Keratinocyte (primary cell): ENCODE data around the gene COL13A1. TPM values are rescaled to one million over a fixed set of nuclear protein-coding genes. Genes with fewer than 3 reads are reported as not detected.
A peak's percentile ranks its signal among the peaks of the same experiment; 100 is the strongest.

Experiments used
- DNase-seq: peaks from one replicate; pipeline ENCODE4 v3.0.0-alpha.2; 2011; ENCODE audit warnings: low read depth, missing footprints, low spot score
- FAIRE-seq: peaks from 2 replicates; lab custom pipeline; 2011; peaks lifted over from hg19 to GRCh38; lab: Jason Lieb, UNC
- H2AFZ ChIP-seq: 2 replicates; pipeline ENCODE4 v1.6.0; 2012; ENCODE audit warnings: low read length, control low read depth, inconsistent platforms; ENCODE audit not compliant: control insufficient read depth
- H3K27ac ChIP-seq: 2 replicates; pipeline ENCODE4 v1.5.1; 2011; ENCODE audit warnings: low read length; ENCODE audit not compliant: control insufficient read depth, insufficient read depth
- H3K27me3 ChIP-seq: 3 replicates; pipeline ENCODE4 v1.6.0; 2011; ENCODE audit warnings: low read length; ENCODE audit not compliant: control insufficient read depth, insufficient read depth; ENCODE audit errors: extremely low read depth
- H3K36me3 ChIP-seq, 2 experiments: 2 replicates in 1 of 2; 3 replicates in 1 of 2; pipeline ENCODE4 v1.5.1; 2011; ENCODE audit warnings: low read length in 2 of 2, mild to moderate bottlenecking in 1 of 2; ENCODE audit not compliant: control insufficient read depth in 2 of 2, insufficient read depth in 2 of 2; ENCODE audit errors: extremely low read depth in 1 of 2
- H3K4me1 ChIP-seq: 3 replicates; pipeline ENCODE4 v1.5.1; 2011; ENCODE audit warnings: low read length; ENCODE audit not compliant: control insufficient read depth, insufficient read depth; ENCODE audit errors: extremely low read depth
- H3K4me2 ChIP-seq: 3 replicates; pipeline ENCODE4 v1.6.0; 2011; ENCODE audit warnings: low read depth, low read length; ENCODE audit not compliant: control insufficient read depth, insufficient read depth; ENCODE audit errors: extremely low read depth
- H3K4me3 ChIP-seq, 3 experiments: fragments of 200-600 bp in 1 of 3; sonication (generic) in 1 of 3; 2 replicates in 2 of 3; 3 replicates in 1 of 3; pipeline ENCODE4 v1.5.1; 2011 to 2016; ENCODE audit warnings: low read length in 3 of 3, mild to moderate bottlenecking in 3 of 3, control low read depth in 2 of 3, inconsistent platforms in 1 of 3, low read depth in 1 of 3, mixed read lengths in 1 of 3, mixed run types in 1 of 3, moderate library complexity in 1 of 3; ENCODE audit not compliant: control insufficient read depth in 2 of 3, insufficient read depth in 2 of 3; ENCODE audit errors: extremely low read depth in 1 of 3
- H3K79me2 ChIP-seq: 2 replicates; pipeline ENCODE4 v1.6.0; 2012; ENCODE audit warnings: low read length; ENCODE audit not compliant: control insufficient read depth, insufficient read depth
- H3K9ac ChIP-seq: 3 replicates; pipeline ENCODE4 v1.6.0; 2011; ENCODE audit warnings: low read length; ENCODE audit not compliant: control insufficient read depth, insufficient read depth; ENCODE audit errors: extremely low read depth
- H3K9me1 ChIP-seq: 3 replicates; pipeline ENCODE4 v1.6.0; 2011; ENCODE audit warnings: low read length; ENCODE audit not compliant: control insufficient read depth, insufficient read depth; ENCODE audit errors: extremely low read depth
- H3K9me3 ChIP-seq: 2 replicates; pipeline ENCODE4 v1.5.1; 2012; ENCODE audit warnings: low read depth, low read length; ENCODE audit not compliant: control insufficient read depth
- H4K20me1 ChIP-seq: 3 replicates; pipeline ENCODE4 v1.6.0; 2011; ENCODE audit warnings: low read length; ENCODE audit not compliant: control insufficient read depth, insufficient read depth; ENCODE audit errors: extremely low read depth
- CTCF ChIP-seq, 3 experiments: IDR thresholded peaks in 1 of 3; conservative IDR thresholded peaks in 1 of 3; optimal IDR thresholded peaks in 1 of 3; 2 replicates in 2 of 3; 3 replicates in 1 of 3; pipeline versions ENCODE3 to v1.5.1; 2011; ENCODE audit warnings: low read length in 3 of 3, mild to moderate bottlenecking in 3 of 3, moderate library complexity in 2 of 3, control low read depth in 1 of 3, inconsistent platforms in 1 of 3; ENCODE audit not compliant: insufficient read depth in 2 of 3; ENCODE audit errors: extremely low read depth in 1 of 3
- EZH2 ChIP-seq: IDR thresholded peaks from one replicate; pipeline ENCODE4 v1.6.1; 2012; ENCODE audit warnings: inconsistent platforms, mild to moderate bottlenecking, low read length, moderate library complexity
- dilution Hi-C: fragments of 300-500 bp; cut with MboI; formaldehyde crosslinking; loops from one replicate; pipeline ENCODE4 v1.7.0; 2020; ENCODE audit warnings: low sequenced_read_pairs; ENCODE audit not compliant: extremely low pct_ligation_motif_present
- polyA plus RNA-seq, 5 experiments: library from polyadenylated mRNA; depleted of rRNA in 3 of 5; stranded (reverse) in 3 of 5; stranded (forward) in 1 of 5; unstranded in 1 of 5; fragments of >200 nt; gene quantifications; 1 replicate in 1 of 5; 2 replicates in 3 of 5; 3 replicates in 1 of 5; pipeline versions ENCODE4 v1.2.1 to v1.2.3, GENCODE V29; 2011 to 2012; ENCODE audit warnings: missing spikeins in 2 of 5, low read depth in 1 of 5, low replicate concordance in 1 of 5

The COL13A1 gene
- polyA plus RNA-seq, 1 donor (not counting 4 experiments of a cell fraction or from before 2014, with no cell fraction given): 1.5 TPM

DNA sequence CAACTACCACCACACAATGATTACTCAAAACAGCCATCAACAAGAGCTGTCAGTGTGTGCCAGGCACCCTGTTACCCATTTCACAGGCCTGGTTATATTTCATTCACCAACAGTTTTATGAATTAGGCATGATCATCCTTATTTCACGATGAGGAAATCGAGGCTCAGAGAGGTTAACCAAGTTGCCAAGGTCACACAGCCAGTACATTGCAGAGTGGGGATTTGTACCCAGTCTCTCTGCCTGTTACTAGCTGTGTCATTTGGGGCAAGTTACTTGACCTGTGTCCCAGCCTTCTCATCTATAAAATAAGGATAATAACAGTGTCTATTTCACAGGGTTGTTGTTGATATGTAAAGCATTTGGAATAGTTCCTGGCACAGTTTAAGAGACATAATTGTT is 97.2 kb downstream of the COL13A1 start:
- no peak overlapping the region for H3K4me2 ChIP-seq
- H3K79me2 ChIP-seq: no peaks in the 10 kb centered on the region
- no peak for TF ChIP-seq EZH2
- H2AFZ ChIP-seq: no peak overlapping the region
- H3K4me3 ChIP-seq: no peak overlapping the region
- DNase-seq (no peak), FAIRE-seq (no peak)
- H3K27ac ChIP-seq: no peak overlapping the region
- dilution Hi-C loops: no loop called here
- no peaks in the 10 kb centered on the region for H3K27me3 ChIP-seq
- H3K9me3 ChIP-seq: no peaks in the 10 kb centered on the region
- peaks cover 14% of the 10 kb centered on the region for H3K4me1 ChIP-seq
- no peaks in the 10 kb centered on the region for H3K9me1 ChIP-seq
- H4K20me1 ChIP-seq: no peaks in the 10 kb centered on the region
- H3K36me3 ChIP-seq: no peaks in the 10 kb centered on the region
- H3K9ac ChIP-seq: no peak overlapping the region

DNA sequence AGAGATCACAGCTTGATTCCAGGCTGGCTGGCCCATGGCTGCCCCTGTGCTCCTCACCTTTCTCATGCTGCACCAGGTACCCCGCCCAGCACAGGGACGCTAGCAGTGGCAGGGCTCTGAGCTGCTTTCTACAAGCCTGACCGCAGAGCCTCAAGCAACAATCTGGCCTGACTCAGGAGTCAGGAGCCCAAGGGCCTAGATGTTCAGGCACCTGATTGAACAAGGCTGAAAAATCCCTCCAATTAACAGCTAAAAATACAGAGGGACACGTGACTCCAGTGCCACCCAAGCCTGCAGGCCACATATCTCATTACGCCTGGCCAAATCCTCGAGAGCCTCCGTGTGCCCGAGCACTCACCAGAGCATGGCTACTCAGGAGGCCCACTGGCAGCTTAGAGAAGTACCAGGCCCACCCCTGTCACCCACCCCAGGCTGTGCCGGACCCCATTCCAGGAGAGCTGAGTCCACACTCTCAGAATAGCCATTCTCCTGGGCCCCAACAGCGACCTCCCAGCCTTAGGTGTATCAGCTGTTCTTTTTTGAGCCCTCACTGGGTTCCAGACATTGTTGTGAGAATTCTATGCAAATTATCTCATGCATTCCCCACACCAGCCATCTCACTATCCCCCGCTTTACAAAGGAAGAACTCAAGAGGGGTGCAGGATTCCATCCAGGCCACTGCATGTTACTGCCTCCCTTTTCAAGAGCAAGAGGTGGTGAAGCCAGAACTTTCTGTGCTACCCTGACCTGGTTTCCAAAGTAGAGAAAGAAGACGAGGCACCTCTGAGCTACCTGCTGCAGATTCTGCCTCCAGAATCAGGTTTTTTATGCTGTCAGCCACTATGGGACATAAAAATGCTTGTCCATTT is 98.3 kb downstream of the COL13A1 start:
- TF ChIP-seq CTCF (optimal IDR thresholded peaks at IDR 0.05 in 1 of 3, IDR thresholded peaks at IDR 0.05 in 1 of 3, conservative IDR thresholded peaks at IDR 0.05 in 1 of 3; ENCODE audit: extremely low read depth in 1 of 3, insufficient read depth in 2 of 3, low read length in 3 of 3) (no peak), EZH2 (no peak)
- dilution Hi-C loops: no loop called here
- Histone ChIP-seq H3K36me3 (no peaks in the 10 kb centered on the region), H3K9me3 (no peaks in the 10 kb centered on the region), H2AFZ (no peak overlapping the region), H3K4me2 (no peak overlapping the region), H3K4me3 (no peak overlapping the region), H3K4me1 (peaks cover 14% of the 10 kb centered on the region), H4K20me1 (no peaks in the 10 kb centered on the region), H3K27ac (no peak overlapping the region), H3K79me2 (no peaks in the 10 kb centered on the region), H3K27me3 (no peaks in the 10 kb centered on the region), H3K9me1 (no peaks in the 10 kb centered on the region), H3K9ac (no peak overlapping the region)
- FAIRE-seq (peak; percentile 9), DNase-seq (no peak)
